ENCODE results near the gene F11.
"Not testable (repeated sequence)": the region's sequence is repeated elsewhere in the genome, so short reads cannot be mapped to it uniquely, and the experiment has no call there.

The F11 gene

DNA sequence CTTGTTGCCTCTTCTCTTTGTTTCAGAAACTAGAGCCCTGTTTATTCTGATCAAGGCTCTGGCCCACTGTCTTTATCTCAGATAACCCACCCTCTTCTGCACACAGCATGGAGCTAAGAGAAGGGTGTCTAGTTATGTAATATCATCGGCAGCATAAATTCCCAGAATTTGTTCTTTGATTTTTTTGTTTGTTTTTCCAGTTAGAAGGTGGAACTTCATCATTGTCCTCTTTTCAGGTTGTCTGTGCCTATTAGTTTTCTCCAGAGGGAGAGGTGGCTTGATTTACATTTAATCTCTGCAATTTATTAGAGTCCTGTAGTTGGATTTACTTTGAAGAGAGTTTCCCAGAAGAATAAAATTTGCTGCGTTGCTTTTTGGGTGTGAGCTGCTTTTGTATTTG is 15.2 kb upstream of the F11 start:
- DNase-seq = no peak

DNA sequence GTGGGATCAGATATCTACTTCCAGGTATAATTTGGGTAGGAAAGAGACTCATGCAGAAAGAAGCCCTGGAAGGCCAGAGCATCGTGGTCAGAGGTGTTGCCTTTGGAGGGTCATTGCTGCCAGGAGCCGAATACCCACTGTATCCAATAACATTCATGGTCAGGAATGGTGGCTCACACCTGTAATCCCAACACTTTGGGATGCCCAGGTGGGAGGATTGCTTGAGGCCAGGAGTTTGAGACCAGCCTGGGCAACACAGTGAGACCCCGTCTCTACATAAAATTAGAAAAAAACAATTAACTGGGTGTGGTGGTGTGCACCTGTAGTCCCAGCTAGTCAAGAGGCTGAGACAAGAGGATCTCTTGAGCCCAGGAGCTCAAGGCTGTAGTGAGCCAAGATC is 10.9 kb upstream of the F11 start:
- no peak for DNase-seq

DNA sequence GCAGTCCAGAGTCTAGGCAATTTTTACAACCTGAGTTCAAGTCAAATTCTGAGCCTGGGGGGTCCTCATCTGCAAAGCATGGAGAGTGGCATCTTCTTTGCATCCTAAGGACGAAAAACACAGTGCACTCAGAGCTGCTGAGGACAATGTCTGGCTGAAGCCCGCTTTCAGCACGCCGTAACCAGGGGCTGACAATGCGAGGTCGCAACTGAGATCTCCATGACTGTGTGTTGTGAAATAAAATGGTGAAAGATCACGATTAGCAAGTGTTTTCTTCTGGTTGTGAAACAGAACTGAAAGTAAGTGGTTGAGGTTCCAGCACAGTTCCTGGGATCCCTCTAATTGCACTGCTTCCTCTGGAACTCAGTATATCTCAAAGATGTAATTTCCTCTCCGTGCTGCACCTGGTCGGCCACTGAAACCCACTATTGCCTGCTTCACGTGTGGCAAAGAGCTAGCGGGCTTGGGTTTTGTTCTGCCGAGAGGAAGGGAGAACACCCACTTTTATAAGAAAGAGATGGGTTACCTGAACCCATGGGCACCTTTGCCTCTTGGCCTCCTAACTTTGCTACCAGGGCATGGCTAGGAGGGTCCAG is 7.7 kb upstream of the F11 start:
- no peak for DNase-seq

DNA sequence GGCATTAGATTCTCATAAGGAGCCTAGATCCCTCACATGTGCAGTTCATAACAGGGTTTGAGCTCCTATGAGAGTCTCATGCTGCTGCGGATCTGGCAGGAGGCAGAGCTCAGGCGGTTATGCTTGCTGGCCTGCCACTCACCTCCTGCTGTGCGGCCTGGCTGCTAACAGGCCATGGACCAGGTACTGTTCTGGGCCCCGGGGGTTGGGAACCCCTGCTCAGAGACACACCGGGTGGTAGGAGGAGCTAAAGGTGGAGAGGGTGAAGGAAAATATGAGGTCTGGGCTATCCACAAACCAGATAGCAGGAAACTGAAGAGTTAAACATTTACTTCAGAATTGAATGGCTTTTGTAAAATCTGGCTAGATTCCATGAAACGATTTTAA is 5.9 kb upstream of the F11 start:
- DNase-seq = no peak

DNA sequence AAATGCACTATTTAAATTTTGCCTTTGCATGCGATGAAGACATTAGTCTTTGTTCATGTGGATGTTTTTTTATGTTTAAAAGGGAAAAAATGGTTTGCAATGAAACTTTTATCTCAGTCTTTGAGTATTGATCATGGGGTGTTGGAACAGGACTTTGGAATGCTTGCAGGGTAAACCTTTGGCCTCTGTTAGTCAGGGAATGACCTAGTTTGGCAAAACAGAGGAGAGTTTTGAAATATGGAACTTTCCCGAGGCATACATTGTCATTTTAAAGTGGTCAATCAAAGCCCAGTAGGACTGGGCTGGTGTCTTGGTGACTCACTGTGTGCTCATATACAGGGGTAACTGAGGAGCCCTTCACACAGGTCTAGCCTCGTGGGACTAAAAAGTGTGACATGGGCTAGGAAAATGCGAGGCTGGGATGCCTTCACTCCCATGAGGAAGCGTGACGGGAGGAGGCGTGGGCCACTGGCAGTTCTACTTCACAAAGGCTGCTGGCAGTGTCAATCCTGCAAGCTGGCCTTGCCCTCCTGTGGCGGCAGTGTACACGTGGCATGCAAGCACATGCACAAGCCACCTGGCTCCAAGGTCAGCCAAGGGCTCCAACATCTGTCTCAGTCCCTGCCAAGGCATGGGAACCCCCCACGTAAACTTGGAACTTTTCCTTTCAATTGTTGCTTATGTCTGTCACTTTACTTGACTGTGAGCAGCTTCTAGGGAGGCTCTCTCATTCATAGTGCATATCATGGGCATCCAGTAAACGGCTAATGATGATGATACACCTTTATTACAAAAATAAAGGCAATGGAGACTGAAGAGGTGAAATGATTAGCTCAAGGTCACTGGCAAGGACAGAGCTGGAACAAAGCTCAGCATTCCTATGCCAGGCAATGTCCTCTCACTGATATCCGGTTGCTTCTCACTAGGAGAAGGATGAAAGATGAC is 5.2 kb upstream of the F11 start:
- DNase-seq = no peak

DNA sequence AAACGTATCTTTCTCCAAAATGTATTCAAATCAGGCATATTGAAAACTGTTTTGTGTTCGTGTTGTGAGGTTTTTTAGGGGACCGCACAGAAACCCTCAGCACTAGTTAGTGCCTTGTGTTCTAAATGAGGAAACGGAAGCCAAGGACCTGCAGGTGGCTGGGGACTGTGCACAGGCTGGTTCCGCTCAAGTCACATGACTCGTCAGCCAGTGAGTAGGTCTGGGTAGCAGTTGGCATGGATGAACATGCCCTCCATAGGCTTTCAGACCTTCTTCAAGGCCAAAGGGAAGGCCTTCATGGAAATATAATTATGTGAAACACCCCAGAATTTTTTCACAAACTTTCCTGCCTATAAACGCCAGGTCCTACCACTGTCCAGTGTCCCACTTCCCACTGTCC is 1.3 kb upstream of the F11 start:
- no peak for DNase-seq

DNA sequence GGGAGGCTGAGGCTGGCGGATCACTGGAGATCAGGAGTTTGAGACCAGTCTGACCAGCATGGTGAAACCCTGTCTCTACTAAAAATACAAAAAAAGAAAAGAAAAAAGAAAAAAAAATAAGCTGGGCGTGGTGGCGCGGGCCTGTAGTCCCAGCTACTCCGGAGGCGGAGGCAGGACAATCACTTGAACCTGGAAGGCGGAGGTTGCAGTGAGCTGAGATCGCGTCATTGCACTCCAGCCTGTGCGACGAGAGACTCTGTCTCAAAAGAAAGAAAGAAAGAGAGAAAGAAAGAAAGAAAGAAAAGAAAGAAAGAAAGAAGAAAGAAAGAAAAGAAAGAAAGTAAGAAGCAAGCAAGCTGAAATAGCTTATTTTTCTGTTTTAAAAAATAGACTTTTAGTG is 739 bp upstream of the F11 start:
- DNase-seq = not testable (repeated sequence)

DNA sequence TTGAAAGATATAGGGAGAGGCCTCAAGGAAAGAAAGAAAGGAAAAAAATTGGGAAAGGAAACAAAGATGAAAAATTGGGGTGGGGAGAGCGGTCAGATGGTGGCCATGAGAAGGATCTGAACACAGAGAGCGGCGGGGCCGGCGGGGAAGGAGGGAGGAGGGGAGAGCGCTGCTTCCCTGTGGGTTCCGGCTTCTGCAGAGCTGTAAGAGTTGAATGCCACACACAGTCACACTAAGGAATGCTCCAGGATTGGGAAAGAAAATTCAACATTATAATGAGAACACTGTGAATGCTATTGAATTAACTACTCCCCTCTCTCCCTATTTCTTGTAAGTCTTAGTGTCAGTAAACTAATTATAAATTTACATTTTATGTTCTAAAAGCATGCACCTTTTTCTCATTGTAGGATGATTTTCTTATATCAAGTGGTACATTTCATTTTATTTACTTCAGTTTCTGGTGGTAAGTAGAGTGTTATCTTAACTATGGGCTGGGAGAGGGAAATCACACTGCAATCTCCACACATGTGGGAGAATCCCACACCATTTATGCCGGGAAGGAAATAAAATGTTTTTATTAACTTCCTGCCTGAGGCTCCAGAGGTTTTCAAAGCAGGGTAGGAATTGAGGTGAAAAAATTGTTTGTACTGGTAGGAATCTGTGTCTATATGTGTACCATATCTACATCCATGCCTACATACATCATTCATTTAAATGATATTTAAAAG is 904 bp downstream of the F11 start:
- DNase-seq = no peak

DNA sequence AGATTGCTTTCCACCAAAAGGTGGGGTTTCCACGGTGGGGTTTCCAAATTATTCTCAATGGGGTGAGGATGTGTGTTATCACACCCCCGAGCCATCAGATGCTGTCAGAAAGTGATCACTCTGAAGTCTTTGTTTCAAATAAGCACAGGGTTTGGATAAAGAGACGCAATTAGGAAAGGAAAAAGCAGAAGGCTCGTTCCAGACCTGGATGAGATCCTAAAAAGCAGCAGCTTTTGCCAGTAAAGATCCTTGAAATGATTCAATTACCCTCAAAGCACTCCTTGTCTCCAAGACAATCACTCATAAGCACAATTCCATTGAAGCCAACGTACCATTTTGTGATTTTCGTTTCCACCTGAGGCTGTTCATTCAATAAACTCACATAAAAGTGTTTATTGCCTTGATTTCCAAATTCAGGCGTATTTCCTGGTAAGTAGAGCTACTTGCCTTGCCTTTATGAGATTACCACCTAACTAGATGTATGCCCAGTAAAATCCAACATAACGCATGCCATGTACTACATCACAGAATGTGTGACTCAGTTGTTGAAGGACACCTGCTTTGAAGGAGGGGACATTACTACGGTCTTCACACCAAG is 5.2 kb downstream of the F11 start:
- DNase-seq = no peak

DNA sequence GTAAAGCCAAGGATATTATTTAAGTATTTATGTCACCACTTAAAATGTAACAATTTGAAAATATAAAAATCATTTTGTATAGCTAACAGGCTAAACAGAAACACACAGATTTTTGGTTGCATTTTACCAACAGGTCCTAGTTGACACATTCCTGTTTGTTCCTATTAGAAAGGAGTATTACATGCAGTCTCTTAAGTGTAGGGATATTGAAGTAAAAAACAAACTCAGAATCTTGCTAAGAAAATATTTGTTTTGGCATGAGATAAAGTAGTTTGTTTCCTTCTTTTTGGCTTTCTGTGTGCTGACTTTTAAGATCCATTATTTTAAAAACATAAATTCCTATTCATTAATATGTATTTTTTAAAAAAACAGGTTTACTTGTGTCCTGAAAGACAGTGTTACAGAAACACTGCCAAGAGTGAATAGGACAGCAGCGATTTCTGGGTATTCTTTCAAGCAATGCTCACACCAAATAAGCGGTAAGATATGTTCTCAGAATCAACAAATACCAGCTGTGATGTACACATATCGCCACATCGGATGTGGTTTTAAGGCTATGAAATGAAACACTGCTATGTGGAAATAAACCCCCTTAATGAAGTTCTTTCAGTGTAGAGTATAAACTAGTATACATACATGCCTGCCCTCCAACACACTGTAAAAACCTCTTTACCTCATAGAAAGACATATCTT is 6.9 kb downstream of the F11 start:
- no peak for DNase-seq

DNA sequence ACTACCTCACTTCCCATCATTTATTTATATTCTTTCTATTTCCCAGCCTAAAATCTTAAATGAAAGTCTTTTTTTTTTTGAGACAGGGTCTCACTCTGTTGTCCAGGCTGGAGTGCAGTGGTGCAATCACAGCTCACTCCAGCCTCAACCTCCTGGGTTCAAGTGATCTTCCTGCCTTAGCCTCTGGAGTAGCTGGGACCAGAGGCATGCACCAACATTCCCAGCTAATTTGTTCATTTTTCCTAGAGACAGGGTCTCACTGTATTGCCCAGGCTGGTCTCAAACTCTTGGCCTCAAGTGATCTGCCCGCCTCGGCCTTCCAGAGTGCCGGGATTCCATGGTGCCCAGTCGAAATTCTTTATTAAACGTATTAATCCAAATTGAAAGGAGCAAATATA is 7.4 kb downstream of the F11 start:
- DNase-seq = not testable (repeated sequence)

DNA sequence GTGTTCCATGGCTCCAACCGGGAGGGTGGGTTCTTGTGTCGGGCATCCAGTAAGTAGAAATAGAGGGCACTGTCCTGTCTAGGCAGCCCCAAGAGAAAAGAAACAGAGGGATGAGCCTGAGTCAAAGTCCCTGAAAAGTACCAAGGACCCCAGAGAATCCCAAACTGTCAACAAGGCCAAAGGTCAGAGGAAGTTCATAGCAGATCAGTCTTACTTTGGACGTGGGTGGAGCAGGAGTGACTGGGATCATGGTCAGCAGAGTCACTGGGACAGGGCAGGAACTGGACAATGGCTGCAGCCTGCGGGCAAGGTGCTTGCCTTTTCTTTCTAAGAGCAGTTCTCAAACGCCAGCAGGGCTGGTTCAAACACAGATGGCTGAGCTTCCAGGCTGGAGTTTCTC is 17.3 kb downstream of the F11 start:
- no peak for DNase-seq

DNA sequence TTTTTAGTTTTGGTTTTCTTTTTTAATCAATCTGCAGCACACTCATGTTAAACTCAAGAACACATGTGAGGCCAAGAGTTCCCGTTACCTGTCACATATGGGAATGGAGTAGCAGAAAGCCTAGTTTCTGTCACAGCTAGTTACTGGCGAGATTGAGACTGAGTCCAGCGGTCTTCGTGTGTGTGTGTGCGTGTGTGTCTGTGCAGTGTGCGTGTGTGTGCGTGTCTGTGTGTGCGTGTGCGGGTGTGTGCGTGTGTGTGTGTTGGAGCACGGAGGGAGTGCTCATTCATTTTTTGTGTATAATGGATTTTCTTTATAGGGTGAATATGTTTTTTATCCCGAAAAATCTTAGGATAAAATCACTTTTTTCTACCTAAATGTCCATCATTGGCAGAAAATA is 19.2 kb downstream of the F11 start:
- DNase-seq = no peak

DNA sequence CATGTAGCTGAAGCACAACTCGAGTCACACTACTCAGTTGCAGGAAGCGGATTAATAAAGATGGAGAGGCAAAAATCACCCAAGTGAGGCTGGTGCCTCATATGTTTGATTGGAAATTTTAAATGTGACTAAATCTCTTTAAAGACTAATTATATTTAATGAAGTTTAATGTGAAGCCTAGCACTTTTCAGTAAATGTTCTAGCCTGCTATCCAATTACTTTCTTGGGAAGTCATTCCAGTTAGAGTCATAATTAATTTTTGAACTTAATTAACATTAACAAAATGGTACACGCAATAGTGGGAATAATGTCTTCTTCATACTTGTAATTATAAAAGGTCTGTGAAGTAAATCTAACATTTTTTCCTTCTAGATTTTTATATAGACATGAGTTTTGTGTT is 20.6 kb downstream of the F11 start:
- no peak for DNase-seq

DNA sequence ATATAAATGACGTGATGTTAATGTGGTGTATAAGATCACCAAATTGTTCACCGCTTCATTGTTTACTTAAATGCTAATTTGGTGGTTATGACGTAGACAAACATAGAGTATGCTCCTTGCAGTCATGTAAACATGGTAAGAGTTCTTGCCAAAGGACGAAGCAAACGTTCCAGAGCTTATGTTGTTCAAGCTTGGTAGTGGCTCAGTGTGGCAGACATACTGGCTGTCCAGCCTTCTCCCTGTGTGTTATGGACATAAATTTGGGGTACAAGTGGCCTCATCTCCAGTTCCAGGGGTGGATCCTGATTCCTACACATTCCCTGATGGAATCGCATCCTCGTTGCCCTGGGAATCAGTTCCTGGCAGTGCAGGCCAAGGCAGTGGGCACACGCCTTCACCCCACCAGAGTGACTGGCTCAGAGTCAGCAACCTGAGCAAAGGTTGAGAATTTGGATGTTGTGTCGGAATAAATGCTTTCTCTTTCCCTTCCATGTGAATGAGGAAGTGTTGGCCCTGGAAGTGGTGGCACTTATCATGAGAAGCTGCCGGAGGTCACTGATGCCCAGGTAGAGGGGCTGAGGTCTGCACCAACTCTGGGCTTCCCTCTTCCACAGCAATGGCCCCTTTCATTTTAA is 25.4 kb downstream of the F11 start:
- DNase-seq = no peak

DNA sequence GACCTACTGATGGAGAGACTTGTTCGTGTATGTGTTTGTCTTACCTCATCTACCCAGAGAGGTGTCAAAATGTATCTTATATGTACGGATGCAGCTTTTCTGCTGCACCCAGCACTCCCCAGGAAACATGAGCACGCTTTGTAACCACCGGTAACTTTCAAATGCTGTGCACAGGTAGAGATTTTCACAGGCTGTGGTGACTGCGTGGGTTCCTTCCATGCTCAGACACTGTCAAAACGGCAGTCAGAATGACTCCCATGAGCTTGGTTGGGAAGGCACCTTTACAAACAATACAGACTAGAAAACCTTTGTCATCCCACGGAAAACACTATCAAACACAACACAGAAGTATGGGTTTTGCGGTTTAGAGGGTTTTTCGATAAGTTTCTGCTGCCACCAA is 28.2 kb downstream of the F11 start:
- no peak for DNase-seq

DNA sequence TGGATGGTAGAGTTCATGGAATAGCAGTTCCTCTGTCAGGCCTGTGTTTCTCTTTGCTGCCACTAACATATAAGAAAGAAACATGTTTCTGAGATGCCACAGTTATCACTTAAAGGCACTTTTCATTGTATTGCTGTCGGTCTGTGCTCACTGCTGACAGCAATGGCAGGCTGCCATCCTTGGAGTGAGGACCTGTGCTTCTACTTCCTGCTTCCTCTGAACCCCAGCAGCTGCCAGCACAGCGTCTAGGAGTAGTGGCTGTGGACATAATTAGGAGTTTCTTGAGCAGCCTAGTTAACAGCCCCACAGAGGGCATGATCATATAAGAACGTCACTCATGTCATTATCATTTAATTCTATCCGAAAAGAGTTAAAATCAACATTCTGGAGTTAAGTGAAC is 30.5 kb downstream of the F11 start:
- no peak for DNase-seq

DNA sequence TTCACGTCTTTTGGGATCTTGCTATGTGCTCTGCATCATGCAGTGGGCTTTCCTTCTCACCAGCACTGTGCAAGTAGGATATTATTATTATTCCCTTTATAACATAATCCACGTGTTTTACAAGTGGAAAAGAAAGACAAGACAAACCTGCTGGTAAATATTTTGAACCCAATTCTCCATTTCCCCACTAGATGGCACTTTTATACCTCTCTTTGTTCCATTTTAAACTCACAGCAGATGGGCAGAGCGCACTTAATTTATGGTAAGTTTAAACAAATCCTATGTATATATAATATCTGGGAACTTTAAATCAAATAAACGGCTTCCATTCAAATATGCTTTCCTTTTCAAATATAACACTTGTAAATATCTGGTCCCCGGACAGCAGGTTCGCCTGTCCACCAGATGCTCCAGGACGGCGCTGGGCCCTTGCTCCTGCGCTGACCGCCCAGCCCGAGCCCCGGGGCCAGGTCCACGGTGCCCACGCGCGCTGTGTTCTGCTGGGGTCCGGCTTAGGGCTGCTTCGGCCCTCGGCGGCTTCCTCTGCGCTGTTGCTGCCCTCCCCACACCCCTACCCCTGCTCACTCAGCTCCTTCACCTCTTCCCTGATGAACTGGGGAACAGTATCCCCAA is 31.1 kb downstream of the F11 start:
- DNase-seq = no peak

DNA sequence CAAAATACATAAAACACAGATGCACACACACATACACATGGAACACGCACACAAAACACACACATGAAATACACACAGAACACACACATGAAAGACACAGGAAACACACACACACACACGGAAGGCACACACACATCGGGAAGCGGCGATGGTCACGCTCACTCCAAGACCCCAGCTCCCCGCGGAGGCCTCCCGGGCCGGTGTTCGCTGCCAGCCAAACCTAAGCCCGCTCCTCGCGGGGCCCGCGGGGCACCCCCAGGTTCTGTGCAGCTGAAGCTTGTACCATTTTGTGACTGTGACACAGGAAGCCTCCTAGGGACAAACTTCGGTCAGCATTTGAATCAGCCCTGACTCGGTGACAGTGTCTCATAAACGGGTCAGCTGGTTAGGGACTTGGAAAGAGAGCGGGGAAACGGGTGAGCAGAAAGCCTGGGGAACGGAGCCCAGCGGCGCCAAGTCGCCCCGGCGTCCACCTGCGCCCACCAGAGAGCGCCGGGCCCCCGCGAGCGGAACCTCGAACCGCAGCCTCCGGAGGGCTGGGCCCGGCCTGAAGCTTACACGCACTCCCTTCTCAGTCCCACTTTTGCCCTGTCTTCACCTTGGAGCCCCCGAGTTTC is 32.1 kb downstream of the F11 start:
- no peak for DNase-seq

DNA sequence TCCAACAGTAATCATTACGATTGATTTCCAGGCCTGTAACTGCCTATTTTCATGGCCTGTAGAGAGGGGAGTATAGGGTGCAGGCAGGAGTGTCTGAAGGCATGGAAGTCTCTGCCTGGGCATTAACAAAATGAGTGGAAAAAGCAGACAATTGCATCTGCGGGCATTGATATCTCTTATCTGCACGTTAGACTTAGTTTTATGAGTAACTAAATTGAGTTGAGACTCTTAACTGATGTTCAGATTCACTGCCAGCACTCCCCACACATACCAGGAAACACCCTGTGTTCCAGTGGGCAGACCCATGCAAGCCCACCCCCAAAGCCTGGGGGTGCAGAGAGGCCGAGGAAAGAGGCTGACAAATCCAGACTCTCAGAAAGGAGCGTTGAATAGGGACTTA is 33.3 kb downstream of the F11 start:
- no peak for DNase-seq

DNA sequence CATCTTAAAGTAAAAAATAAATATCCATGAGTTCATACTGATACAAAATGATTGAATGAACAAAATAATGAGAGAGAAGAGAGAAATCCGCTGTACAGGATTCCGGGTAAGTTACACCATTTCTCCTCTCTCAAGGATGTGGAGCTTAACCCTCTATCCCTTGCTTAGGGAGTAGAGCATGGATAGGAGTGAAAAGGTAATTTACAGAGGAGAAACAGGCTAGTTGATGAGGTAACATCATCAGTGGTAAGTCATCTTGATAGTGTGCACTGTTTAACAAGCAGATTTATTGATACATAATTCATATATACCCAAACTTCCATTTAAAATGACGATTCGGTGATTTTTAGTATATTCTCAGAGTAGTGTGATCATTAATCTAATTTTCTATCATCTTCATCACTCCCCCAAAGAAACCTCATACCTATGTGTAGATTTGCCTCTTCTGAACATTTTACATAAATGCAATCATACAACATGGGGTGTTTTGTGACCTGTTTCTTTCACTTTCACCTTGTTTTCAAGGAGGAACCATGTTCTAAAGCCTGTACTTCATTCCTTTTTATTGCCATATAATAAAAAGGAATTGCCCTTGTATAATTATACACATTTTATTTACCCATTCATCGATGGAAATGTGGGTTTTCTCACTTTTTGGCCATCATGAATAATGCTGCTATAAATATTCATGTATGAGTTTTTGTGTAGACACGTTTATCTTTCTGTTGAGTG is 34.8 kb downstream of the F11 start:
- no peak for DNase-seq
